Measurements from ENCODE around the gene BTBD9. TPM values are rescaled to one million over a fixed set of nuclear protein-coding genes. Genes with fewer than 3 reads are reported as not detected.

The BTBD9 gene
- polyA plus RNA-seq, 2 of the 4 experiments (the other 2 are of a cell fraction): 2.3 to 4.6 TPM

DNA sequence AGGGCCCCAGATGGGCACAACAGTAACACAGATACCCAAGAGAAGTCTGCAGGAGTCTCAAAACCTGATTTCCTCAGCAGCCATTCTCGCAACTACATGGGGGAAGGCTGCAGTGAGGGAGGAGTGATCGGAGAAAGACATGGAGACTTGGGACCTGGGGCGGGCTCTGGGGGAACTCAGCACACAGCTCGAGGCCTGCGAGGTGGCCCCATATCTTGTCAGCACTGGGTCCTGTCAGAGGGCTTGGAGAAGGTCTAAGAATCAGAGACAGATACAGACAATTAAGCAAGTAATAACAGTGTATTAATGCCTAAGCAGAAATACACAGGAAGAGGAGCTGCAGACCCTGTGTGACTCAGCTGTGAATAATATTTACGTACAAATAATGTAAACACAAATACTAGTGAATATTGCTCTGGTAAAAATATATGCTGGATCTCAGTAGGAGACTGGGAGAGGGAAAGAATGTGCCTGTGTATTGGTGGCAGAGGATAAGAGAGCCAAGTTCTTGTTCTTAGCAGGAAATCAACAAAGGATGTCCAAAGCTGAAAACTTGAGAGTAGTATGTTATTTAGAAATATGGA, 484.0 kb downstream of the BTBD9 start:
- CTCF ChIA-PET: interaction anchor here (1.3 kb wide), 1 partner anchor 338 kb away, joined by 4 read pairs; no protein-coding TSS in a partner anchor
- TF ChIP-seq KDM5A (IDR thresholded peaks at IDR 0.05): no peak
- TF ChIP-seq JUNB (IDR thresholded peaks at IDR 0.05): no peak
- TF ChIP-seq, protein P1, sequence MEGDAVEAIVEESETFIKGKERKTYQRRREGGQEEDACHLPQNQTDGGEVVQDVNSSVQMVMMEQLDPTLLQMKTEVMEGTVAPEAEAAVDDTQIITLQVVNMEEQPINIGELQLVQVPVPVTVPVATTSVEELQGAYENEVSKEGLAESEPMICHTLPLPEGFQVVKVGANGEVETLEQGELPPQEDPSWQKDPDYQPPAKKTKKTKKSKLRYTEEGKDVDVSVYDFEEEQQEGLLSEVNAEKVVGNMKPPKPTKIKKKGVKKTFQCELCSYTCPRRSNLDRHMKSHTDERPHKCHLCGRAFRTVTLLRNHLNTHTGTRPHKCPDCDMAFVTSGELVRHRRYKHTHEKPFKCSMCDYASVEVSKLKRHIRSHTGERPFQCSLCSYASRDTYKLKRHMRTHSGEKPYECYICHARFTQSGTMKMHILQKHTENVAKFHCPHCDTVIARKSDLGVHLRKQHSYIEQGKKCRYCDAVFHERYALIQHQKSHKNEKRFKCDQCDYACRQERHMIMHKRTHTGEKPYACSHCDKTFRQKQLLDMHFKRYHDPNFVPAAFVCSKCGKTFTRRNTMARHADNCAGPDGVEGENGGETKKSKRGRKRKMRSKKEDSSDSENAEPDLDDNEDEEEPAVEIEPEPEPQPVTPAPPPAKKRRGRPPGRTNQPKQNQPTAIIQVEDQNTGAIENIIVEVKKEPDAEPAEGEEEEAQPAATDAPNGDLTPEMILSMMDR (IDR thresholded peaks at IDR 0.05): no peak
- TF ChIP-seq CHD2 (IDR thresholded peaks at IDR 0.05; ENCODE audit: low read length, partially characterized antibody): no peak
- no peak for TF ChIP-seq NR3C1 (IDR thresholded peaks at IDR 0.05)
- no peak for TF ChIP-seq POLR2A (IDR thresholded peaks at IDR 0.05; ENCODE audit: low read length)
- TF ChIP-seq, protein P2, sequence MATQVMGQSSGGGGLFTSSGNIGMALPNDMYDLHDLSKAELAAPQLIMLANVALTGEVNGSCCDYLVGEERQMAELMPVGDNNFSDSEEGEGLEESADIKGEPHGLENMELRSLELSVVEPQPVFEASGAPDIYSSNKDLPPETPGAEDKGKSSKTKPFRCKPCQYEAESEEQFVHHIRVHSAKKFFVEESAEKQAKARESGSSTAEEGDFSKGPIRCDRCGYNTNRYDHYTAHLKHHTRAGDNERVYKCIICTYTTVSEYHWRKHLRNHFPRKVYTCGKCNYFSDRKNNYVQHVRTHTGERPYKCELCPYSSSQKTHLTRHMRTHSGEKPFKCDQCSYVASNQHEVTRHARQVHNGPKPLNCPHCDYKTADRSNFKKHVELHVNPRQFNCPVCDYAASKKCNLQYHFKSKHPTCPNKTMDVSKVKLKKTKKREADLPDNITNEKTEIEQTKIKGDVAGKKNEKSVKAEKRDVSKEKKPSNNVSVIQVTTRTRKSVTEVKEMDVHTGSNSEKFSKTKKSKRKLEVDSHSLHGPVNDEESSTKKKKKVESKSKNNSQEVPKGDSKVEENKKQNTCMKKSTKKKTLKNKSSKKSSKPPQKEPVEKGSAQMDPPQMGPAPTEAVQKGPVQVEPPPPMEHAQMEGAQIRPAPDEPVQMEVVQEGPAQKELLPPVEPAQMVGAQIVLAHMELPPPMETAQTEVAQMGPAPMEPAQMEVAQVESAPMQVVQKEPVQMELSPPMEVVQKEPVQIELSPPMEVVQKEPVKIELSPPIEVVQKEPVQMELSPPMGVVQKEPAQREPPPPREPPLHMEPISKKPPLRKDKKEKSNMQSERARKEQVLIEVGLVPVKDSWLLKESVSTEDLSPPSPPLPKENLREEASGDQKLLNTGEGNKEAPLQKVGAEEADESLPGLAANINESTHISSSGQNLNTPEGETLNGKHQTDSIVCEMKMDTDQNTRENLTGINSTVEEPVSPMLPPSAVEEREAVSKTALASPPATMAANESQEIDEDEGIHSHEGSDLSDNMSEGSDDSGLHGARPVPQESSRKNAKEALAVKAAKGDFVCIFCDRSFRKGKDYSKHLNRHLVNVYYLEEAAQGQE (IDR thresholded peaks at IDR 0.05): no peak
- no peak for TF ChIP-seq CBX8 (IDR thresholded peaks at IDR 0.05)
- TF ChIP-seq SREBF2 (IDR thresholded peaks at IDR 0.05): no peak
- no peak for TF ChIP-seq ELK1 (IDR thresholded peaks at IDR 0.05; ENCODE audit: low read depth, low read length)
- no peak for TF ChIP-seq HOXB5 (CRISPR knock-in tag; IDR thresholded peaks at IDR 0.05)
- TF ChIP-seq ATOH8 (CRISPR knock-in tag; IDR thresholded peaks at IDR 0.05; ENCODE audit: low read depth): no peak
- POLR2A ChIA-PET: no interaction called here
- peak overlapping the region in 1 of 2 experiments; percentile 33; a peak in 1 of 6 replicates for H3K27ac ChIP-seq
- no peak for FAIRE-seq
- ATAC-seq: peak in 1 of 2 experiments; percentile 12; a peak in 3 of 6 replicates
- no peak for DNase-seq (ENCODE audit: low read depth in 1 of 2, low spot score in 1 of 2)
- WGBS (ENCODE audit: missing lambda C conversion rate): 67% methylated on average over 6 of the region's 6 CpGs
- no peak overlapping the region for H3K4me3 ChIP-seq
- no peaks in the 10 kb centered on the region for H3K9me3 ChIP-seq
- peaks cover 15% of the 10 kb centered on the region for H3K4me1 ChIP-seq
- peak overlapping the region; percentile 17; the same call in 1 of the 3 replicates for H3K4me2 ChIP-seq

DNA sequence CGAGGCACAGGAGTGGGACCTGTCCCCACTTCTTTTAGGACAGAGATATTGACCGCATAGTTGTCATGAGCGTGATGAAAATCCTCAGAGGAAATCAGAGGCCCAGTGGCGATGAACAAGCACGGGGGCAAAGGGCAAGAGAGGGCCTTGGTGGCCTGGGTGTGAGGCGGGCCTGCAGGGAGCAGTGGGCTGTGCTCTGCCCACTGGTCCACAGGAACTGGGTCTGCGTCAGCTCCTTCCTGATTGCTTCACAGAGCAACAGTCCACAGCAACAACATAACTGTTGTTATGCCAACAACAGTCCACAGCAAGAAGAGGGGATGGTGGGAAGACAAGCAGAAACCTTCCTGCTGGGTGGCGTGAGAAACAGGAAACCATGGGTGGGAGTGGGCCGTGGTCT, 484.6 kb downstream of the BTBD9 start:
- Histone ChIP-seq H3K9me3 (no peaks in the 10 kb centered on the region), H3K4me2 (peak overlapping the region; percentile 17; the same call in 1 of the 3 replicates), H3K27ac (peak overlapping the region in 1 of 2 experiments; percentile 33; a peak in 1 of 6 replicates), H3K4me3 (no peak overlapping the region), H3K4me1 (peaks cover 15% of the 10 kb centered on the region)
- no peak for TF ChIP-seq TP53 (CRISPR knock-in tag; IDR thresholded peaks at IDR 0.05)
- no peak for TF ChIP-seq FOSL2 (IDR thresholded peaks at IDR 0.05)
- TF ChIP-seq FOSL2 (CRISPR knock-in tag; IDR thresholded peaks at IDR 0.05): no peak
- no peak for TF ChIP-seq RFX5 (IDR thresholded peaks at IDR 0.05)
- TF ChIP-seq ZSCAN20 (CRISPR knock-in tag; IDR thresholded peaks at IDR 0.05): no peak
- TF ChIP-seq HOXB5 (CRISPR knock-in tag; IDR thresholded peaks at IDR 0.05): no peak
- no peak for TF ChIP-seq PBX3 (IDR thresholded peaks at IDR 0.05)
- TF ChIP-seq CHD4 (IDR thresholded peaks at IDR 0.05; ENCODE audit: borderline replicate concordance): no peak
- TF ChIP-seq PHF8 (IDR thresholded peaks at IDR 0.05; ENCODE audit: borderline replicate concordance, low read depth): no peak
- no peak for TF ChIP-seq JUN (IDR thresholded peaks at IDR 0.05)
- TF ChIP-seq CBX8 (IDR thresholded peaks at IDR 0.05): no peak
- no peak for TF ChIP-seq CEBPB (IDR thresholded peaks at IDR 0.05)
- no peak for TF ChIP-seq MAZ (IDR thresholded peaks at IDR 0.05; ENCODE audit: borderline replicate concordance, low read depth, low read length)
- no peak for TF ChIP-seq ELK1 (IDR thresholded peaks at IDR 0.05; ENCODE audit: low read depth, low read length)
- no peak for TF ChIP-seq HEYL (CRISPR knock-in tag; IDR thresholded peaks at IDR 0.05)
- no peak for TF ChIP-seq POLR2A (IDR thresholded peaks at IDR 0.05; ENCODE audit: low read length)
- no peak for TF ChIP-seq RAD21 (conservative IDR thresholded peaks at IDR 0.05 in 1 of 2, IDR thresholded peaks at IDR 0.05 in 1 of 2)
- no peak for TF ChIP-seq MYC (IDR thresholded peaks at IDR 0.05; ENCODE audit: borderline replicate concordance, low read length)
- no peak for TF ChIP-seq MAX (IDR thresholded peaks at IDR 0.05)
- no peak for TF ChIP-seq SREBF2 (IDR thresholded peaks at IDR 0.05)
- WGBS (ENCODE audit: missing lambda C conversion rate): 87% methylated on average over 9 of the region's 9 CpGs
- FAIRE-seq (no peak), ATAC-seq (peak in 1 of 2 experiments; percentile 56; a peak in 3 of 6 replicates), DNase-seq (ENCODE audit: low read depth in 1 of 2, low spot score in 1 of 2) (peak in 1 of 2 experiments; percentile 16)
- POLR2A ChIA-PET: no interaction called here
- CTCF ChIA-PET: interaction anchor here (1.3 kb wide), 1 partner anchor 339 kb away, joined by 4 read pairs; no protein-coding TSS in a partner anchor

All from A549 (cell line).